Activated CD4-positive, alpha-beta T cell treated with anti-CD3 and anti-CD28 coated beads, Interleukin-2, amount 10 ng/mL, durations not matched to agents 24 days and 14 days (primary cell): ENCODE results near the gene FOXS1. TPM values are rescaled to one million over a fixed set of nuclear protein-coding genes. Genes with fewer than 3 reads are reported as not detected.
"Not testable (repeated sequence)": the region's sequence is repeated elsewhere in the genome, so short reads cannot be mapped to it uniquely, and the experiment has no call there.

Experiments used
- DNase-seq: peaks from one replicate; pipeline ENCODE4 v3.0.0; 2022
- H3K27ac Mint-ChIP-seq: one replicate; pipeline ENCODE4 v1.8.0; 2022; ENCODE audit warnings: mild to moderate bottlenecking, mixed read lengths
- H3K27me3 Mint-ChIP-seq: one replicate; pipeline ENCODE4 v1.8.0; 2022; ENCODE audit warnings: mixed read lengths
- H3K36me3 Mint-ChIP-seq: one replicate; pipeline ENCODE4 v1.8.0; 2022; ENCODE audit warnings: low read depth, mild to moderate bottlenecking, mixed read lengths
- H3K4me1 Mint-ChIP-seq: one replicate; pipeline ENCODE4 v1.8.0; 2021; ENCODE audit warnings: mixed read lengths
- H3K4me3 Mint-ChIP-seq: one replicate; pipeline ENCODE4 v1.8.0; 2022; ENCODE audit warnings: mild to moderate bottlenecking, moderate library complexity, mixed read lengths
- H3K9me3 Mint-ChIP-seq: one replicate; pipeline ENCODE4 v1.8.0; 2021; ENCODE audit warnings: mixed read lengths
- intact Hi-C: fragments of 100-400 bp; cut with micrococcal nuclease; formaldehyde crosslinking; loops from one replicate; pipeline ENCODE4 v1.15.1; 2023
- total RNA-seq: library from RNA; stranded (reverse); gene quantifications from 2 replicates; pipeline ENCODE4 v1.2.3, GENCODE V29; 2022

FOXS1 gene
- total RNA-seq, 1 donor from 2014 or later: not detected

- no peak for DNase-seq
- no peak overlapping the region for H3K27ac Mint-ChIP-seq
- intact Hi-C loops: no loop called here
Observed at GRCh38 chr20:31830406-31830981, 14.9 kb downstream of the FOXS1 start.

GRCh38 chr20:31829731-31830130, 15.7 kb downstream of the FOXS1 start:
- H3K27me3 Mint-ChIP-seq: no peaks in the 10 kb centered on the region
- DNase-seq: no peak
- no peaks in the 10 kb centered on the region for H3K9me3 Mint-ChIP-seq
- intact Hi-C loops: loop anchor here (10.0 kb wide), 1 partner anchor 205 kb away; no protein-coding TSS in a partner anchor
- H3K36me3 Mint-ChIP-seq: no peaks in the 10 kb centered on the region
- no peak overlapping the region for H3K4me3 Mint-ChIP-seq
- no peaks in the 10 kb centered on the region for H3K4me1 Mint-ChIP-seq
- H3K27ac Mint-ChIP-seq: no peak overlapping the region

More at GRCh38 chr20:31830406-31830981, 14.9 kb downstream of the FOXS1 start:
- Mint-ChIP-seq H3K4me1 (no peaks in the 10 kb centered on the region), H3K4me3 (no peak overlapping the region), H3K36me3 (no peaks in the 10 kb centered on the region), H3K27me3 (no peaks in the 10 kb centered on the region), H3K9me3 (no peaks in the 10 kb centered on the region)

- H3K36me3 Mint-ChIP-seq, H3K4me1 Mint-ChIP-seq, H3K27me3 Mint-ChIP-seq, DNase-seq, H3K4me3 Mint-ChIP-seq, H3K27ac Mint-ChIP-seq, H3K9me3 Mint-ChIP-seq: not testable (repeated sequence)
- intact Hi-C loops: loop anchor here (10.0 kb wide), 1 partner anchor 207 kb away; no protein-coding TSS in a partner anchor
Observed at GRCh38 chr20:31828016-31828415, 17.4 kb downstream of the FOXS1 start.

- Mint-ChIP-seq H3K27me3 (peaks cover 2% of the 10 kb centered on the region), H3K4me3 (no peak overlapping the region), H3K4me1 (peaks cover 9% of the 10 kb centered on the region), H3K36me3 (no peaks in the 10 kb centered on the region), H3K27ac (no peak overlapping the region), H3K9me3 (no peaks in the 10 kb centered on the region)
- DNase-seq: no peak
- intact Hi-C loops: loop anchor here (10.0 kb wide), 1 partner anchor 208 kb away; no protein-coding TSS in a partner anchor
Observed at GRCh38 chr20:31827059-31827458, 18.3 kb downstream of the FOXS1 start.

GRCh38 chr20:31826074-31826473, 19.3 kb downstream of the FOXS1 start:
- intact Hi-C loops: loop anchor here (10.0 kb wide), 1 partner anchor 209 kb away; no protein-coding TSS in a partner anchor
- Mint-ChIP-seq H3K4me3 (no peak overlapping the region), H3K36me3 (no peaks in the 10 kb centered on the region), H3K27me3 (peaks cover 5% of the 10 kb centered on the region), H3K27ac (no peak overlapping the region), H3K4me1 (peaks cover 9% of the 10 kb centered on the region), H3K9me3 (no peaks in the 10 kb centered on the region)
- DNase-seq: no peak

- H3K4me3 Mint-ChIP-seq: no peak overlapping the region
- no peak overlapping the region for H3K27ac Mint-ChIP-seq
- DNase-seq: no peak
- H3K36me3 Mint-ChIP-seq: no peaks in the 10 kb centered on the region
- H3K27me3 Mint-ChIP-seq: peaks cover 5% of the 10 kb centered on the region
- peaks cover 9% of the 10 kb centered on the region for H3K4me1 Mint-ChIP-seq
- intact Hi-C loops: loop anchor here (10.0 kb wide), 1 partner anchor 210 kb away; no protein-coding TSS in a partner anchor
- no peaks in the 10 kb centered on the region for H3K9me3 Mint-ChIP-seq
Observed at GRCh38 chr20:31824554-31825313, 20.7 kb downstream of the FOXS1 start.

GRCh38 chr20:31824125-31824485, 21.3 kb downstream of the FOXS1 start:
- Mint-ChIP-seq H3K36me3 (no peaks in the 10 kb centered on the region), H3K27me3 (peaks cover 5% of the 10 kb centered on the region), H3K4me1 (peaks cover 9% of the 10 kb centered on the region), H3K27ac (no peak overlapping the region), H3K9me3 (no peaks in the 10 kb centered on the region), H3K4me3 (no peak overlapping the region)
- DNase-seq: no peak
- intact Hi-C loops: loop anchor here (10.0 kb wide), 1 partner anchor 211 kb away; no protein-coding TSS in a partner anchor

- DNase-seq: peak; percentile 56
- H3K27ac Mint-ChIP-seq: no peak overlapping the region
- H3K36me3 Mint-ChIP-seq: no peaks in the 10 kb centered on the region
- peaks cover 5% of the 10 kb centered on the region for H3K27me3 Mint-ChIP-seq
- H3K4me1 Mint-ChIP-seq: peaks cover 9% of the 10 kb centered on the region
- no peak overlapping the region for H3K4me3 Mint-ChIP-seq
- no peaks in the 10 kb centered on the region for H3K9me3 Mint-ChIP-seq
- intact Hi-C loops: loop anchor here (2.0 to 10.0 kb wide), 2 partner anchors 129 to 211 kb away; partner anchors contain the start of gene PDRG1
Observed at GRCh38 chr20:31823360-31824124, 21.9 kb downstream of the FOXS1 start.

GRCh38 chr20:31822421-31823330, 22.7 kb downstream of the FOXS1 start:
- Mint-ChIP-seq H3K27me3 (peaks cover 5% of the 10 kb centered on the region), H3K27ac (no peak overlapping the region), H3K4me3 (peak overlapping the region; percentile 17), H3K36me3 (no peaks in the 10 kb centered on the region), H3K4me1 (peaks cover 9% of the 10 kb centered on the region), H3K9me3 (no peaks in the 10 kb centered on the region)
- intact Hi-C loops: loop anchor here (1.0 to 10.0 kb wide), 4 partner anchors 24 to 270 kb away; partner anchors contain the start of gene PDRG1
- peak; percentile 92 for DNase-seq

GRCh38 chr20:31821427-31821826, 24.0 kb downstream of the FOXS1 start:
- peaks cover 9% of the 10 kb centered on the region for H3K4me1 Mint-ChIP-seq
- no peaks in the 10 kb centered on the region for H3K36me3 Mint-ChIP-seq
- H3K4me3 Mint-ChIP-seq: no peak overlapping the region
- intact Hi-C loops: loop anchor here (10.0 kb wide), 1 partner anchor 213 kb away; no protein-coding TSS in a partner anchor
- peaks cover 5% of the 10 kb centered on the region for H3K27me3 Mint-ChIP-seq
- no peak for DNase-seq
- H3K9me3 Mint-ChIP-seq: no peaks in the 10 kb centered on the region
- no peak overlapping the region for H3K27ac Mint-ChIP-seq

GRCh38 chr20:31820228-31820627, 25.2 kb downstream of the FOXS1 start:
- DNase-seq: no peak
- H3K36me3 Mint-ChIP-seq: no peaks in the 10 kb centered on the region
- intact Hi-C loops: loop anchor here (10.0 kb wide), 1 partner anchor 215 kb away; no protein-coding TSS in a partner anchor
- no peaks in the 10 kb centered on the region for H3K9me3 Mint-ChIP-seq
- H3K27me3 Mint-ChIP-seq: peaks cover 5% of the 10 kb centered on the region
- H3K4me3 Mint-ChIP-seq: no peak overlapping the region
- peaks cover 9% of the 10 kb centered on the region for H3K4me1 Mint-ChIP-seq
- H3K27ac Mint-ChIP-seq: no peak overlapping the region

GRCh38 chr20:31819083-31819784, 26.2 kb downstream of the FOXS1 start, which contains the start of gene MYLK2:
Gene MYLK2, plus strand, starts transcription at chr20:31819356. Its CDS starts 225 bp downstream, at chr20:31819581.
- Mint-ChIP-seq H3K9me3 (no peaks in the 10 kb centered on the region), H3K27ac (no peak within 1 kb of the TSS), H3K4me3 (no peak within 1 kb of the TSS), H3K4me1 (peaks cover 9% of the 10 kb centered on the region), H3K27me3 (peaks cover 5% of the 10 kb centered on the region), H3K36me3 (no peaks in the 10 kb centered on the region)
- intact Hi-C loops: no loop called here
- no peak for DNase-seq
